NB4 (cell line): ENCODE data around the gene MRPL53.

Experiments
- CTCF ChIP-seq: IDR thresholded peaks from one replicate; pipeline ENCODE4 v1.5.1; 2012; ENCODE audit warnings: low read depth, low read length
- POLR2A ChIP-seq: IDR thresholded peaks from 2 replicates; pipeline ENCODE4 v1.6.1; 2011; ENCODE audit warnings: mild to moderate bottlenecking; ENCODE audit not compliant: insufficient read length; ENCODE audit errors: extremely low read depth
- TF ChIP-seq, protein P1 (sequence below): IDR thresholded peaks from 2 replicates; pipeline ENCODE4 v1.6.1; 2011; ENCODE audit warnings: low read depth, low read length

DNA sequence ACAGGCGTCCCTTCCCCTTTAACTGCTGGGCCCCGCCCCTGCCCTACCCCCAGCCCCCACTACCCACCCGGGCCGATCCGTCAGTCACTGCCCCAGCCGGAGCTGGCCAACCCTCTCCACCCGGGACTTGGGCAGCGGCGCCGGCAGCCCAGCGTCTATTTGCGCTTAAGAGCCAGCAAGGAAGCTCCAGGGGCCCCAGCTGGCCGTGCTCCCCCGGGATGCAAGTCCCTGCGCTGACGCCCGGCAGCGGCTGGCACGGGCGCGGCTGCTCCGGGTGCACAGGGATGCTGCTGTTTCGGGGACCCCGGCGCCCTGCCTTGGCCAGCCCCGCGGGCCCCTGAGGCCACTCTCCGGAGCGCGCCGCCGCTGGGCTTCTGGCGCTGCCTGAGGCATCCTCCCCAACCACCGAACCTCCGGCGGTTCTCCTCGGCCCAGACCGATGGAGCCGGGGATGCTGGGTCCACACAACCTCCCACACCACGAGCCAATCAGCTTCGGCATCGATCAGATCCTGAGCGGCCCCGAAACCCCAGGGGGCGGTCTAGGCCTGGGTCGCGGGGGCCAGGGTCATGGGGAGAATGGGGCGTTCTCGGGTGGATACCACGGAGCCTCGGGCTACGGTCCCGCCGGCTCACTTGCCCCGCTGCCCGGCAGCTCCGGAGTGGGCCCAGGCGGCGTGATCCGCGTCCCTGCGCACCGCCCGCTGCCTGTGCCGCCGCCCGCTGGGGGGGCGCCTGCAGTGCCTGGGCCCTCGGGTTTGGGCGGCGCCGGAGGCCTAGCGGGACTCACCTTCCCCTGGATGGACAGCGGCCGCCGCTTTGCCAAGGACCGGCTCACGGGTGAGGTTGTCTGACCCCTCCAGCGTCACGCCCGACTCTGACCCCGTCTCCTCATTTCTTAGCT, 42.1 kb upstream of the MRPL53 start, which contains the start of gene TLX2:
- TF ChIP-seq CTCF (no peak), POLR2A (no peak)
- TF ChIP-seq, protein P1, sequence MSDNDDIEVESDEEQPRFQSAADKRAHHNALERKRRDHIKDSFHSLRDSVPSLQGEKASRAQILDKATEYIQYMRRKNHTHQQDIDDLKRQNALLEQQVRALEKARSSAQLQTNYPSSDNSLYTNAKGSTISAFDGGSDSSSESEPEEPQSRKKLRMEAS, result no peak
